Left lobe of liver (tissue), 2 donors: ENCODE results near the gene ITGAX. TPM values are rescaled to one million over a fixed set of nuclear protein-coding genes. Genes with fewer than 3 reads are reported as not detected.

Experiments
- ATAC-seq: fragments of 200-7000 bp; cut with Tn5 transposase; one replicate; pipeline ENCODE4 v1.9.1; 2020; ENCODE audit warnings: mild to moderate bottlenecking, moderate library complexity
- DNase-seq: peaks from one replicate; pipeline ENCODE4 v3.0.0-alpha.2; 2020; ENCODE audit warnings: low spot score
- total RNA-seq: library from RNA; stranded (reverse); gene quantifications from one replicate; pipeline ENCODE4 v1.2.1, GENCODE V29; 2021
- donor health status: DM: no; HTN: no; CAD: no; lungs with moderate emphysema.
- donor health status: DM: no; HTN: yes; CAD: no.

Gene ITGAX
- total RNA-seq, 1 donor from 2014 or later, result 1.8 TPM

GRCh38 chr16:31430380-31431052, 75.5 kb downstream of the ITGAX start:
- DNase-seq, result no peak
- no peak for ATAC-seq

Other genes starting within 250 kb of the ITGAX start
- 42.7 TPM for gene BCKDK, start 246.8 kb upstream of the ITGAX start, total RNA-seq
- gene KAT8, start 237.5 kb upstream of the ITGAX start, total RNA-seq, result 27.0 TPM
- gene PRSS8, start 219.4 kb upstream of the ITGAX start, total RNA-seq, result 14.5 TPM
- gene PRSS36, start 205.1 kb upstream of the ITGAX start, total RNA-seq, result 1.5 TPM
- gene FUS, start 175.0 kb upstream of the ITGAX start, total RNA-seq, result 43.5 TPM
- 5.9 TPM for gene PYCARD, start 152.4 kb upstream of the ITGAX start, total RNA-seq
- gene TRIM72, start 141.1 kb upstream of the ITGAX start, total RNA-seq, result not detected
- not detected for gene PYDC1, start 138.0 kb upstream of the ITGAX start, total RNA-seq
- 4.3 TPM for gene ITGAM, start 95.2 kb upstream of the ITGAX start, total RNA-seq
- gene ITGAD, start 38.2 kb downstream of the ITGAX start, total RNA-seq, result 0.70 TPM
- 3.1 TPM for gene COX6A2, start 73.2 kb downstream of the ITGAX start, total RNA-seq
- 0.65 TPM for gene ZNF843, start 87.6 kb downstream of the ITGAX start, total RNA-seq
- gene ARMC5, start 104.3 kb downstream of the ITGAX start, total RNA-seq, result 25.1 TPM
- 3.1 TPM for gene TGFB1I1, start 117.0 kb downstream of the ITGAX start, total RNA-seq
- 0.15 TPM for gene SLC5A2, start 127.9 kb downstream of the ITGAX start, total RNA-seq
- 63.1 TPM for gene RUSF1, start 153.2 kb downstream of the ITGAX start, total RNA-seq
- 0.83 TPM for gene AHSP, start 172.7 kb downstream of the ITGAX start, total RNA-seq